NCI-H128 (cell line): ENCODE data around the gene ARHGEF2.

Experiments used
- DNase-seq: peaks from one replicate; lab custom pipeline; 2025; ENCODE audit not compliant: unreplicated experiment; lab: John Stamatoyannopoulos, UW

ARHGEF2 gene

GRCh38 chr1:155971910-155972809 is 6.2 kb downstream of the ARHGEF2 start:
- no peak for DNase-seq

- no peak for DNase-seq
These were observed 7.7 kb downstream of the ARHGEF2 start for GRCh38 chr1:155970531-155971167.

GRCh38 chr1:155969377-155969791 is 9.0 kb downstream of the ARHGEF2 start:
- DNase-seq: no peak

GRCh38 chr1:155968670-155969069 is 9.7 kb downstream of the ARHGEF2 start:
- peak; percentile 21 for DNase-seq

- no peak for DNase-seq
These were observed 10.3 kb downstream of the ARHGEF2 start for GRCh38 chr1:155968051-155968400.

GRCh38 chr1:155967341-155968050 is 10.9 kb downstream of the ARHGEF2 start:
- no peak for DNase-seq

GRCh38 chr1:155966750-155967149 is 11.6 kb downstream of the ARHGEF2 start:
- no peak for DNase-seq

- DNase-seq: no peak
These were observed 12.2 kb downstream of the ARHGEF2 start for GRCh38 chr1:155966135-155966534.

- no peak for DNase-seq
These were observed 14.2 kb downstream of the ARHGEF2 start for GRCh38 chr1:155964193-155964592.

- DNase-seq: no peak
These were observed 15.6 kb downstream of the ARHGEF2 start for GRCh38 chr1:155962599-155963211.

- DNase-seq: no peak
These were observed 16.4 kb downstream of the ARHGEF2 start for GRCh38 chr1:155961937-155962336.

GRCh38 chr1:155960081-155960745 is 18.1 kb downstream of the ARHGEF2 start:
- no peak for DNase-seq

- no peak for DNase-seq
These were observed 20.9 kb downstream of the ARHGEF2 start for GRCh38 chr1:155957411-155957915.

GRCh38 chr1:155954645-155955044 is 23.7 kb downstream of the ARHGEF2 start:
- no peak for DNase-seq

- no peak for DNase-seq
These were observed 25.8 kb downstream of the ARHGEF2 start for GRCh38 chr1:155952505-155952890.

- no peak for DNase-seq
These were observed 26.4 kb downstream of the ARHGEF2 start for GRCh38 chr1:155951753-155952504.

GRCh38 chr1:155950829-155951228 is 27.5 kb downstream of the ARHGEF2 start:
- DNase-seq: no peak

- no peak for DNase-seq
These were observed 30.6 kb downstream of the ARHGEF2 start for GRCh38 chr1:155947741-155948140.

- DNase-seq: no peak
These were observed 31.1 kb downstream of the ARHGEF2 start for GRCh38 chr1:155947292-155947691.

- no peak for DNase-seq
These were observed 31.6 kb downstream of the ARHGEF2 start for GRCh38 chr1:155946633-155947219.
